ENCODE results near the gene GALNT9. TPM values are rescaled to one million over a fixed set of nuclear protein-coding genes. Genes with fewer than 3 reads are reported as not detected.

Gene GALNT9
- polyA plus RNA-seq, 3 donors, result not detected

GRCh38 chr12:132217371-132217770 lies 112.0 kb downstream of the GALNT9 start:
- no peak overlapping the region for H2AFZ ChIP-seq (ENCODE audit: insufficient read depth, low read depth, low read length, poor library complexity, severe bottlenecking)
- no peaks in the 10 kb centered on the region for H3K4me1 ChIP-seq (ENCODE audit: control insufficient read depth in 1 of 2, insufficient read depth in 2 of 2, low read length in 2 of 2)
- no peaks in the 10 kb centered on the region for H3K79me2 ChIP-seq (ENCODE audit: insufficient read depth, low read length)
- no peaks in the 10 kb centered on the region for H3K36me3 ChIP-seq (replicated peaks in 1 of 2; ENCODE audit: control insufficient read depth in 1 of 2, insufficient read depth in 2 of 2, low read length in 2 of 2)
- peaks cover 12 to 19% (median 13%) of the 10 kb centered on the region in 3 donors for H3K27me3 Mint-ChIP-seq (ENCODE audit: low read depth in 3 of 3)
- H4K20me1 ChIP-seq (ENCODE audit: insufficient read depth, low read length), result no peaks in the 10 kb centered on the region
- peaks cover 2% of the 10 kb centered on the region for H3K4me1 Mint-ChIP-seq
- no peak overlapping the region for H3K4me3 ChIP-seq (replicated peaks in 1 of 3; ENCODE audit: low read depth in 2 of 3, low read length in 3 of 3)
- no peaks in the 10 kb centered on the region for H3K27me3 ChIP-seq (ENCODE audit: control insufficient read depth in 2 of 2, insufficient read depth in 2 of 2, low read length in 2 of 2)
- H3K9ac ChIP-seq (ENCODE audit: insufficient read depth, low read length, poor library complexity, severe bottlenecking), result no peak overlapping the region
- no peak overlapping the region for H3K4me3 Mint-ChIP-seq
- no peak overlapping the region for H3K27ac Mint-ChIP-seq
- peaks cover 4 to 7% of the 10 kb centered on the region in 2 donors for H3K9me3 ChIP-seq (replicated peaks in 1 of 2; ENCODE audit: control insufficient read depth in 1 of 2, insufficient read depth in 1 of 2, low read length in 2 of 2)
- no peak overlapping the region for H3K4me2 ChIP-seq (replicated peaks; ENCODE audit: extremely low read depth, low read length, poor library complexity, severe bottlenecking)
- intact Hi-C loops (cut with micrococcal nuclease), result loop anchor here in 1 of 2 donors (5.0 kb wide), 1 partner anchor 55 kb away; no protein-coding TSS in a partner anchor
- no peak overlapping the region for H3K27ac ChIP-seq (ENCODE audit: low read depth in 1 of 2, low read length in 2 of 2)
- WGBS (ENCODE audit: insufficient coverage), result 90% methylated on average over 1 of the region's 1 CpG
- peaks cover 3 to 15% (median 6%) of the 10 kb centered on the region in 7 donors for H3K9me3 Mint-ChIP-seq
- H3K36me3 Mint-ChIP-seq, result no peaks in the 10 kb centered on the region
- no peak for DNase-seq
- TF ChIP-seq, protein P1, sequence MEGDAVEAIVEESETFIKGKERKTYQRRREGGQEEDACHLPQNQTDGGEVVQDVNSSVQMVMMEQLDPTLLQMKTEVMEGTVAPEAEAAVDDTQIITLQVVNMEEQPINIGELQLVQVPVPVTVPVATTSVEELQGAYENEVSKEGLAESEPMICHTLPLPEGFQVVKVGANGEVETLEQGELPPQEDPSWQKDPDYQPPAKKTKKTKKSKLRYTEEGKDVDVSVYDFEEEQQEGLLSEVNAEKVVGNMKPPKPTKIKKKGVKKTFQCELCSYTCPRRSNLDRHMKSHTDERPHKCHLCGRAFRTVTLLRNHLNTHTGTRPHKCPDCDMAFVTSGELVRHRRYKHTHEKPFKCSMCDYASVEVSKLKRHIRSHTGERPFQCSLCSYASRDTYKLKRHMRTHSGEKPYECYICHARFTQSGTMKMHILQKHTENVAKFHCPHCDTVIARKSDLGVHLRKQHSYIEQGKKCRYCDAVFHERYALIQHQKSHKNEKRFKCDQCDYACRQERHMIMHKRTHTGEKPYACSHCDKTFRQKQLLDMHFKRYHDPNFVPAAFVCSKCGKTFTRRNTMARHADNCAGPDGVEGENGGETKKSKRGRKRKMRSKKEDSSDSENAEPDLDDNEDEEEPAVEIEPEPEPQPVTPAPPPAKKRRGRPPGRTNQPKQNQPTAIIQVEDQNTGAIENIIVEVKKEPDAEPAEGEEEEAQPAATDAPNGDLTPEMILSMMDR (IDR thresholded peaks at IDR 0.05), result no peak

GRCh38 chr12:132216354-132216987 lies 112.9 kb downstream of the GALNT9 start:
- no peak for DNase-seq
- H3K4me3 Mint-ChIP-seq, result no peak overlapping the region
- WGBS (ENCODE audit: insufficient coverage), result 76% methylated on average over 11 of the region's 21 CpGs
- Histone ChIP-seq H3K36me3 (replicated peaks in 1 of 2; ENCODE audit: control insufficient read depth in 1 of 2, insufficient read depth in 2 of 2, low read length in 2 of 2) (no peaks in the 10 kb centered on the region), H3K79me2 (ENCODE audit: insufficient read depth, low read length) (no peaks in the 10 kb centered on the region), H4K20me1 (ENCODE audit: insufficient read depth, low read length) (no peaks in the 10 kb centered on the region), H2AFZ (ENCODE audit: insufficient read depth, low read depth, low read length, poor library complexity, severe bottlenecking) (no peak overlapping the region), H3K4me2 (replicated peaks; ENCODE audit: extremely low read depth, low read length, poor library complexity, severe bottlenecking) (no peak overlapping the region), H3K27me3 (ENCODE audit: control insufficient read depth in 2 of 2, insufficient read depth in 2 of 2, low read length in 2 of 2) (no peaks in the 10 kb centered on the region), H3K4me1 (ENCODE audit: control insufficient read depth in 1 of 2, insufficient read depth in 2 of 2, low read length in 2 of 2) (no peaks in the 10 kb centered on the region), H3K27ac (ENCODE audit: low read depth in 1 of 2, low read length in 2 of 2) (no peak overlapping the region), H3K9me3 (replicated peaks in 1 of 2; ENCODE audit: control insufficient read depth in 1 of 2, insufficient read depth in 1 of 2, low read length in 2 of 2) (peaks cover 4 to 12% of the 10 kb centered on the region in 2 donors), H3K9ac (ENCODE audit: insufficient read depth, low read length, poor library complexity, severe bottlenecking) (no peak overlapping the region), H3K4me3 (replicated peaks in 1 of 3; ENCODE audit: low read depth in 2 of 3, low read length in 3 of 3) (no peak overlapping the region)
- intact Hi-C loops (cut with micrococcal nuclease), result loop anchor here in 1 of 2 donors (5.0 kb wide), 1 partner anchor 54 kb away; no protein-coding TSS in a partner anchor
- TF ChIP-seq, protein P1 (IDR thresholded peaks at IDR 0.05), result no peak
- peaks cover 13 to 14% (median 14%) of the 10 kb centered on the region in 3 donors for H3K27me3 Mint-ChIP-seq (ENCODE audit: low read depth in 3 of 3)
- H3K36me3 Mint-ChIP-seq, result no peaks in the 10 kb centered on the region
- no peak overlapping the region for H3K27ac Mint-ChIP-seq
- peaks cover 5 to 17% (median 8%) of the 10 kb centered on the region in 7 donors for H3K9me3 Mint-ChIP-seq
- no peaks in the 10 kb centered on the region for H3K4me1 Mint-ChIP-seq
